ENCODE measurements around the gene NUP210L.

The NUP210L gene

DNA sequence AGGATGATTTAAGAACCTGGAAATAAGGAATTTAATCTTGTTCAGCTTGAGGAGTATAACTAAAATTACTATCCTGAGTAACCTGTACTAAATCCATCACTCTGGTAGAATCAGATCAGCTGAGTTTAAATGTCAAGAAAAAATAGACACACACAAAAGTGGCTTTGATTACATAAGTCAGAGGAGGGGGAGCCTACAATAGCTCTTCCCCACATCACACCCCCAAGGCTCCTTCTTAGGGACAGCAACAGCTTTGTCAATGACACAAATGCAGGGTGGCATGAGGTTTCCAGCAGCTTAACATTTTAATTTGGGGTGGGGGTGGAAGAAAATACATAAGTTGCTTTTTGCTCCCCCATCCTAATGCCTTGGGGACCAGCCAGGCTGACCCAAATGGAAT is 12.6 kb upstream of the NUP210L start:
- peaks cover 56 to 99% of the 10 kb centered on the region in 2 experiments for H3K36me3 ChIP-seq (ENCODE audit: control insufficient read depth in 2 of 2, insufficient read depth in 1 of 2, low read length in 2 of 2)
- H3K9me3 ChIP-seq (ENCODE audit: control insufficient read depth, insufficient read depth, low read depth, low read length): no peaks in the 10 kb centered on the region
- no peaks in the 10 kb centered on the region for H3K4me1 ChIP-seq (ENCODE audit: control insufficient read depth, insufficient read depth, low read length)
- H3K27ac ChIP-seq (ENCODE audit: extremely low read depth, low read depth, low read length): no peak overlapping the region
- H3K4me3 ChIP-seq (ENCODE audit: low read depth, low read length): no peak overlapping the region
- TF ChIP-seq BCL11A (tag by site-specific recombination; IDR thresholded peaks at IDR 0.05; ENCODE audit: low read depth) (no peak), ZSCAN30 (tag by site-specific recombination; IDR thresholded peaks at IDR 0.05) (no peak), MEIS1 (CRISPR knock-in tag; IDR thresholded peaks at IDR 0.05; ENCODE audit: borderline replicate concordance) (no peak), ZNF157 (tag by site-specific recombination; IDR thresholded peaks at IDR 0.05) (no peak), ZNF354C (tag by site-specific recombination; IDR thresholded peaks at IDR 0.05; ENCODE audit: borderline replicate concordance, low read depth) (no peak), ZNF558 (tag by site-specific recombination; IDR thresholded peaks at IDR 0.05) (no peak), ZNF112 (tag by site-specific recombination; IDR thresholded peaks at IDR 0.05) (no peak), ZBTB17 (tag by site-specific recombination; IDR thresholded peaks at IDR 0.05) (no peak), ZNF521 (tag by site-specific recombination; IDR thresholded peaks at IDR 0.05) (no peak), SP7 (tag by site-specific recombination; IDR thresholded peaks at IDR 0.05) (no peak), ZFP3 (tag by site-specific recombination; IDR thresholded peaks at IDR 0.05; ENCODE audit: low read depth) (no peak), ZNF747 (tag by site-specific recombination; IDR thresholded peaks at IDR 0.05) (no peak), ZFP69B (tag by site-specific recombination; IDR thresholded peaks at IDR 0.05) (no peak), ZNF274 (IDR thresholded peaks at IDR 0.05; ENCODE audit: low read length) (no peak), ZNF274 (tag by site-specific recombination; IDR thresholded peaks at IDR 0.05; ENCODE audit: borderline replicate concordance) (no peak), ZNF548 (tag by site-specific recombination; IDR thresholded peaks at IDR 0.05) (no peak)
- TF ChIP-seq, protein P1, sequence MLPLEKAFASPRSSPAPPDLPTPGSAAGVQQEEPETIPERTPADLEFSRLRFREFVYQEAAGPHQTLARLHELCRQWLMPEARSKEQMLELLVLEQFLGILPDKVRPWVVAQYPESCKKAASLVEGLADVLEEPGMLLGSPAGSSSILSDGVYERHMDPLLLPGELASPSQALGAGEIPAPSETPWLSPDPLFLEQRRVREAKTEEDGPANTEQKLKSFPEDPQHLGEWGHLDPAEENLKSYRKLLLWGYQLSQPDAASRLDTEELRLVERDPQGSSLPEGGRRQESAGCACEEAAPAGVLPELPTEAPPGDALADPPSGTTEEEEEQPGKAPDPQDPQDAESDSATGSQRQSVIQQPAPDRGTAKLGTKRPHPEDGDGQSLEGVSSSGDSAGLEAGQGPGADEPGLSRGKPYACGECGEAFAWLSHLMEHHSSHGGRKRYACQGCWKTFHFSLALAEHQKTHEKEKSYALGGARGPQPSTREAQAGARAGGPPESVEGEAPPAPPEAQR (tag by site-specific recombination; IDR thresholded peaks at IDR 0.05): no peak
- TF ChIP-seq, protein P2, sequence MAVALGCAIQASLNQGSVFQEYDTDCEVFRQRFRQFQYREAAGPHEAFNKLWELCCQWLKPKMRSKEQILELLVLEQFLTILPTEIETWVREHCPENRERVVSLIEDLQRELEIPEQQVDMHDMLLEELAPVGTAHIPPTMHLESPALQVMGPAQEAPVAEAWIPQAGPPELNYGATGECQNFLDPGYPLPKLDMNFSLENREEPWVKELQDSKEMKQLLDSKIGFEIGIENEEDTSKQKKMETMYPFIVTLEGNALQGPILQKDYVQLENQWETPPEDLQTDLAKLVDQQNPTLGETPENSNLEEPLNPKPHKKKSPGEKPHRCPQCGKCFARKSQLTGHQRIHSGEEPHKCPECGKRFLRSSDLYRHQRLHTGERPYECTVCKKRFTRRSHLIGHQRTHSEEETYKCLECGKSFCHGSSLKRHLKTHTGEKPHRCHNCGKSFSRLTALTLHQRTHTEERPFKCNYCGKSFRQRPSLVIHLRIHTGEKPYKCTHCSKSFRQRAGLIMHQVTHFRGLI (tag by site-specific recombination; IDR thresholded peaks at IDR 0.05): no peak
- TF ChIP-seq, protein P3, sequence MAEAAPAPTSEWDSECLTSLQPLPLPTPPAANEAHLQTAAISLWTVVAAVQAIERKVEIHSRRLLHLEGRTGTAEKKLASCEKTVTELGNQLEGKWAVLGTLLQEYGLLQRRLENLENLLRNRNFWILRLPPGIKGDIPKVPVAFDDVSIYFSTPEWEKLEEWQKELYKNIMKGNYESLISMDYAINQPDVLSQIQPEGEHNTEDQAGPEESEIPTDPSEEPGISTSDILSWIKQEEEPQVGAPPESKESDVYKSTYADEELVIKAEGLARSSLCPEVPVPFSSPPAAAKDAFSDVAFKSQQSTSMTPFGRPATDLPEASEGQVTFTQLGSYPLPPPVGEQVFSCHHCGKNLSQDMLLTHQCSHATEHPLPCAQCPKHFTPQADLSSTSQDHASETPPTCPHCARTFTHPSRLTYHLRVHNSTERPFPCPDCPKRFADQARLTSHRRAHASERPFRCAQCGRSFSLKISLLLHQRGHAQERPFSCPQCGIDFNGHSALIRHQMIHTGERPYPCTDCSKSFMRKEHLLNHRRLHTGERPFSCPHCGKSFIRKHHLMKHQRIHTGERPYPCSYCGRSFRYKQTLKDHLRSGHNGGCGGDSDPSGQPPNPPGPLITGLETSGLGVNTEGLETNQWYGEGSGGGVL (tag by site-specific recombination; IDR thresholded peaks at IDR 0.05): no peak
- TF ChIP-seq, protein P4, sequence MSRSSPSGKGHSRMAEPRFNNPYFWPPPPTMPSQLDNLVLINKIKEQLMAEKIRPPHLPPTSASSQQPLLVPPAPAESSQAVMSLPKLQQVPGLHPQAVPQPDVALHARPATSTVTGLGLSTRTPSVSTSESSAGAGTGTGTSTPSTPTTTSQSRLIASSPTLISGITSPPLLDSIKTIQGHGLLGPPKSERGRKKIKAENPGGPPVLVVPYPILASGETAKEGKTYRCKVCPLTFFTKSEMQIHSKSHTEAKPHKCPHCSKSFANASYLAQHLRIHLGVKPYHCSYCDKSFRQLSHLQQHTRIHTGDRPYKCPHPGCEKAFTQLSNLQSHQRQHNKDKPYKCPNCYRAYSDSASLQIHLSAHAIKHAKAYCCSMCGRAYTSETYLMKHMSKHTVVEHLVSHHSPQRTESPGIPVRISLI (tag by site-specific recombination; IDR thresholded peaks at IDR 0.05): no peak
- TF ChIP-seq, protein P5, sequence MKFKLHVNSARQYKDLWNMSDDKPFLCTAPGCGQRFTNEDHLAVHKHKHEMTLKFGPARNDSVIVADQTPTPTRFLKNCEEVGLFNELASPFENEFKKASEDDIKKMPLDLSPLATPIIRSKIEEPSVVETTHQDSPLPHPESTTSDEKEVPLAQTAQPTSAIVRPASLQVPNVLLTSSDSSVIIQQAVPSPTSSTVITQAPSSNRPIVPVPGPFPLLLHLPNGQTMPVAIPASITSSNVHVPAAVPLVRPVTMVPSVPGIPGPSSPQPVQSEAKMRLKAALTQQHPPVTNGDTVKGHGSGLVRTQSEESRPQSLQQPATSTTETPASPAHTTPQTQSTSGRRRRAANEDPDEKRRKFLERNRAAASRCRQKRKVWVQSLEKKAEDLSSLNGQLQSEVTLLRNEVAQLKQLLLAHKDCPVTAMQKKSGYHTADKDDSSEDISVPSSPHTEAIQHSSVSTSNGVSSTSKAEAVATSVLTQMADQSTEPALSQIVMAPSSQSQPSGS (tag by site-specific recombination; IDR thresholded peaks at IDR 0.05; ENCODE audit: low read depth): no peak
- ChIA-PET CTCF (no interaction called here), POLR2A (interaction anchor here (0.6 kb wide), 1 partner anchor 180 kb away, joined by 6 read pairs; no protein-coding TSS in a partner anchor)
